ENCODE measurements around the gene CHCHD10.

GRCh38 chr22:23718371-23719165 is 49.2 kb downstream of the CHCHD10 start:
- TF ChIP-seq POLR2A (IDR thresholded peaks at IDR 0.05), result no peak
- no peak for TF ChIP-seq CTCF (IDR thresholded peaks at IDR 0.05)
